ENCODE measurements around the gene ABAT. TPM values are rescaled to one million over a fixed set of nuclear protein-coding genes. Genes with fewer than 3 reads are reported as not detected.

ABAT gene
- total RNA-seq, 4 donors from 2014 or later, result 9.0 to 16.9 (median 13.4) TPM

DNA sequence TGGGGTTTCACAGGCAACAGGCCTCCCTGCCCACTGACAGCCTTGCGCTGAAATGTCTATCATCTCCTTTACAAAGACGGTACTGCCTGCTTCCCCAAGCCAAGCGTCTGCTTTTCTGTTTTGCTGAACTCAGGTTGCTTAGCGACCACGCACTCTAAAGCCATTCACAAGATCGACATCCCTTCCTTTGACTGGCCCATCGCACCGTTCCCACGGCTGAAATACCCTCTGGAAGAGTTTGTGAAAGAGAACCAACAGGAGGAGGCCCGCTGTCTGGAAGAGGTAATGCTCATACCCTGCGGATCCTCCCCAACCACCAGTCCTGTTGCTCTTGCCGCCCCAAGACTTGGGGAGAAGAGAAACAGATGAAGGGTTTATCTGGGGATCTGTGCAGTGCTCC, 94.3 kb downstream of the ABAT start:
- Histone ChIP-seq H3K4me3 (no peak overlapping the region), H3K9me3 (no peaks in the 10 kb centered on the region), H3K36me3 (peaks cover 12 to 81% (median 25%) of the 10 kb centered on the region in 4 donors), H3K27me3 (no peaks in the 10 kb centered on the region), H3K27ac (replicated peaks in 1 of 4) (no peak overlapping the region), H3K4me1 (no peaks in the 10 kb centered on the region)
- 72% methylated on average over 12 of the region's 12 CpGs for WGBS
- intact Hi-C loops (cut with DNase I), result no loop called here
- no peak for TF ChIP-seq POLR2AphosphoS5 (IDR thresholded peaks at IDR 0.05)
- DNase-seq (ENCODE audit: extremely low spot score), result no peak

DNA sequence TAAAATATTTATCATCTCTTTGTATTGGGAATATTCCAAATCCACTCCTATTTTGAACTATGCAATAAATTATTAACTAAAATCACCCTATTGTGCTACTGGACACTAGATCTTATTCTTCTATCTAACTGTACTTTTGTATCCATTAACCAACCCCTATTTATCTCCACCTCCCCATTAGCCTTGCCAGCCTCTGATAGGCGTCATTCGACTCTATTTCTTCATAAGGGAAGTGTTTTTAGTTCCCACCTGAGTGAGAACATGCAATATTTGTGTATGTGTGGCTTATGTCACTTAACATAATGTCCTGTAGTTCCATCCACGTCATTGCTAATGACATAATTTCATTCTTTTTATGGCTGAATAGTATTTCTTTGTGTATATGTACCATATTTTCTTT, 99.1 kb downstream of the ABAT start:
- intact Hi-C loops (cut with DNase I), result no loop called here
- H3K27me3 ChIP-seq, result no peaks in the 10 kb centered on the region
- H3K36me3 ChIP-seq, result peaks cover 18 to 80% (median 35%) of the 10 kb centered on the region in 4 donors
- H3K4me1 ChIP-seq, result no peaks in the 10 kb centered on the region
- no peak for DNase-seq (ENCODE audit: extremely low spot score)
- no peak overlapping the region for H3K27ac ChIP-seq (replicated peaks in 1 of 4)
- TF ChIP-seq, protein P1, sequence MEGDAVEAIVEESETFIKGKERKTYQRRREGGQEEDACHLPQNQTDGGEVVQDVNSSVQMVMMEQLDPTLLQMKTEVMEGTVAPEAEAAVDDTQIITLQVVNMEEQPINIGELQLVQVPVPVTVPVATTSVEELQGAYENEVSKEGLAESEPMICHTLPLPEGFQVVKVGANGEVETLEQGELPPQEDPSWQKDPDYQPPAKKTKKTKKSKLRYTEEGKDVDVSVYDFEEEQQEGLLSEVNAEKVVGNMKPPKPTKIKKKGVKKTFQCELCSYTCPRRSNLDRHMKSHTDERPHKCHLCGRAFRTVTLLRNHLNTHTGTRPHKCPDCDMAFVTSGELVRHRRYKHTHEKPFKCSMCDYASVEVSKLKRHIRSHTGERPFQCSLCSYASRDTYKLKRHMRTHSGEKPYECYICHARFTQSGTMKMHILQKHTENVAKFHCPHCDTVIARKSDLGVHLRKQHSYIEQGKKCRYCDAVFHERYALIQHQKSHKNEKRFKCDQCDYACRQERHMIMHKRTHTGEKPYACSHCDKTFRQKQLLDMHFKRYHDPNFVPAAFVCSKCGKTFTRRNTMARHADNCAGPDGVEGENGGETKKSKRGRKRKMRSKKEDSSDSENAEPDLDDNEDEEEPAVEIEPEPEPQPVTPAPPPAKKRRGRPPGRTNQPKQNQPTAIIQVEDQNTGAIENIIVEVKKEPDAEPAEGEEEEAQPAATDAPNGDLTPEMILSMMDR (IDR thresholded peaks at IDR 0.05), result no peak
- no peak for TF ChIP-seq POLR2AphosphoS5 (IDR thresholded peaks at IDR 0.05)
- TF ChIP-seq POLR2A (IDR thresholded peaks at IDR 0.05; ENCODE audit: low read depth), result no peak
- no peak for TF ChIP-seq EP300 (IDR thresholded peaks at IDR 0.05)
- WGBS, result 90% methylated on average over 3 of the region's 3 CpGs
- H3K4me3 ChIP-seq, result no peak overlapping the region
- H3K9me3 ChIP-seq, result no peaks in the 10 kb centered on the region

DNA sequence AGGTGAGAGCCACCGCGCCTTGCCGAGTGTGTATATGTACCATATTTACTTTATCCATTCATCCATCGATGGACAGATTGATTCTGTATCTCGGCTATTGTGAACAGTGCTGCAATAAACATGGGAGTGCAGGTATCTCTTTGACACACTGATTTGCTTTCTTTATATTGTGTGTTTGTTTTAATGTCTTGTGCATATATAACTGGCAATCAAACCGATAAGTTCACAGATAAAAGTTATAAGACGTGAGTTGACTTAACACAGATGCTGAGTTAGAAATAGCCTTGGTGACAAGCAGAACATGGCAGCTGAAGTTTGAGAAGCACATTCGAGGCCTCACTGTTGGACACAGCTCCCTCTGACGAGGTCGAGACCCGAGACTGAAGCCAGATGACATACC, 99.8 kb downstream of the ABAT start:
- WGBS, result 89% methylated on average over 11 of the region's 11 CpGs
- peaks cover 13 to 78% (median 32%) of the 10 kb centered on the region in 4 donors for H3K36me3 ChIP-seq
- TF ChIP-seq EP300 (IDR thresholded peaks at IDR 0.05) (no peak), POLR2AphosphoS5 (IDR thresholded peaks at IDR 0.05) (no peak), POLR2A (IDR thresholded peaks at IDR 0.05; ENCODE audit: low read depth) (no peak)
- TF ChIP-seq, protein P1 (IDR thresholded peaks at IDR 0.05), result no peak
- no peaks in the 10 kb centered on the region for H3K9me3 ChIP-seq
- H3K27me3 ChIP-seq, result no peaks in the 10 kb centered on the region
- no peaks in the 10 kb centered on the region for H3K4me1 ChIP-seq
- no peak overlapping the region for H3K4me3 ChIP-seq
- no peak overlapping the region for H3K27ac ChIP-seq (replicated peaks in 1 of 4)
- intact Hi-C loops (cut with DNase I), result no loop called here
- DNase-seq (ENCODE audit: extremely low spot score), result no peak

DNA sequence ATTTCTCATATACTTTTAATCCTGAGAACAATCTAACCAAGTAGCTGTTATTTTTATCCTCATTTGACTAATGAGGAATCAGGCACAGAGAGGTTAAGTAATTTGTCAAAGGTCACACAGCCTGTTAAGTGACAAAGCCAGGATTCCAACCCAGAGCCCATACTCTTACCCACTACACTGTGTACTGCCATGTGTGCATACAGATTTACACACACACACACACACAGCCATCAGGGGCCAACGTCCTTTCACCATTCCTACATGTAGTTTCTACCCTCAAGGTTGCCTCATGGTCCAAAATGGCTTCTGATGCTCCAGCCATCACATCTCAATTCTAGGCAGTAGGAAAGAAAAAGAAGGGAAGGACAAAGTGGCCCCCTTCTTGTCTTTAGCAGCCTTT, 100.9 kb downstream of the ABAT start:
- Histone ChIP-seq H3K4me1 (no peaks in the 10 kb centered on the region), H3K9me3 (no peaks in the 10 kb centered on the region), H3K36me3 (peaks cover 18 to 82% (median 37%) of the 10 kb centered on the region in 4 donors), H3K4me3 (no peak overlapping the region), H3K27me3 (no peaks in the 10 kb centered on the region), H3K27ac (replicated peaks in 1 of 4) (no peak overlapping the region)
- WGBS, result 100% methylated on average over 1 of the region's 1 CpG
- TF ChIP-seq EP300 (IDR thresholded peaks at IDR 0.05) (no peak), POLR2AphosphoS5 (IDR thresholded peaks at IDR 0.05) (no peak), POLR2A (IDR thresholded peaks at IDR 0.05; ENCODE audit: low read depth) (no peak)
- TF ChIP-seq, protein P1 (IDR thresholded peaks at IDR 0.05), result no peak
- intact Hi-C loops (cut with DNase I), result no loop called here
- no peak for DNase-seq (ENCODE audit: extremely low spot score)

DNA sequence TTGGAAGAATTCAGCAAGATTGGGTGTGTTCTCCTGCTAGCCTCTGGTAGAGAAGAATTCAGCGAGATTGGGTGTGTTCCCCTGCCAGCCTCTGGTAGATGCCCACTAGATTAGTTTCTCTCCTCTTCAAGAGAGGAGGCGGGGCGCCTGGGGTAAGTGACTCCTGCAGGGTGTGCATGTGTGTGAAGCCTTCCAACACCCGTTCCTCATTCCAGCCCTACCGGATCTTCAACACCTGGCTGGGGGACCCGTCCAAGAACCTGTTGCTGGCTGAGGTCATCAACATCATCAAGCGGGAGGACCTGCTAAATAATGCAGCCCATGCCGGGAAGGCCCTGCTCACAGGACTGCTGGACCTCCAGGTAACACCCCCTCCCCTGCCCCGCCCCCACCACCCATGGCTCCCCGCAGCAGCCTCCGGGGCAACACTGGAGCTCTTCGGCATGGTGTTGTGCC, 101.7 kb downstream of the ABAT start:
- Histone ChIP-seq H3K27me3 (no peaks in the 10 kb centered on the region), H3K4me1 (no peaks in the 10 kb centered on the region), H3K9me3 (no peaks in the 10 kb centered on the region), H3K27ac (replicated peaks in 1 of 4) (no peak overlapping the region), H3K4me3 (no peak overlapping the region), H3K36me3 (peaks cover 18 to 83% (median 37%) of the 10 kb centered on the region in 4 donors)
- DNase-seq (ENCODE audit: extremely low spot score), result no peak
- intact Hi-C loops (cut with DNase I), result no loop called here
- WGBS, result 68% methylated on average over 6 of the region's 12 CpGs
- TF ChIP-seq POLR2AphosphoS5 (IDR thresholded peaks at IDR 0.05) (no peak), EP300 (IDR thresholded peaks at IDR 0.05) (no peak), POLR2A (IDR thresholded peaks at IDR 0.05; ENCODE audit: low read depth) (no peak)
- TF ChIP-seq, protein P1 (IDR thresholded peaks at IDR 0.05), result no peak

All from esophagus muscularis mucosa (tissue), 4 donors.